Measurements from ENCODE around the gene TREH.

GRCh38 chr11:118627566-118627965 is 51.9 kb downstream of the TREH start:
- TF ChIP-seq, protein P1, sequence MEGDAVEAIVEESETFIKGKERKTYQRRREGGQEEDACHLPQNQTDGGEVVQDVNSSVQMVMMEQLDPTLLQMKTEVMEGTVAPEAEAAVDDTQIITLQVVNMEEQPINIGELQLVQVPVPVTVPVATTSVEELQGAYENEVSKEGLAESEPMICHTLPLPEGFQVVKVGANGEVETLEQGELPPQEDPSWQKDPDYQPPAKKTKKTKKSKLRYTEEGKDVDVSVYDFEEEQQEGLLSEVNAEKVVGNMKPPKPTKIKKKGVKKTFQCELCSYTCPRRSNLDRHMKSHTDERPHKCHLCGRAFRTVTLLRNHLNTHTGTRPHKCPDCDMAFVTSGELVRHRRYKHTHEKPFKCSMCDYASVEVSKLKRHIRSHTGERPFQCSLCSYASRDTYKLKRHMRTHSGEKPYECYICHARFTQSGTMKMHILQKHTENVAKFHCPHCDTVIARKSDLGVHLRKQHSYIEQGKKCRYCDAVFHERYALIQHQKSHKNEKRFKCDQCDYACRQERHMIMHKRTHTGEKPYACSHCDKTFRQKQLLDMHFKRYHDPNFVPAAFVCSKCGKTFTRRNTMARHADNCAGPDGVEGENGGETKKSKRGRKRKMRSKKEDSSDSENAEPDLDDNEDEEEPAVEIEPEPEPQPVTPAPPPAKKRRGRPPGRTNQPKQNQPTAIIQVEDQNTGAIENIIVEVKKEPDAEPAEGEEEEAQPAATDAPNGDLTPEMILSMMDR (IDR thresholded peaks at IDR 0.05): no peak
- TF ChIP-seq EP300 (IDR thresholded peaks at IDR 0.05) (no peak), POLR2A (IDR thresholded peaks at IDR 0.05) (no peak)
